ENCODE results near the gene LRP1. TPM values are rescaled to one million over a fixed set of nuclear protein-coding genes. Genes with fewer than 3 reads are reported as not detected.

The LRP1 gene
- total RNA-seq, 1 donor from 2014 or later: 62.7 TPM

- H3K27ac Mint-ChIP-seq (ENCODE audit: unreplicated experiment): peak overlapping the region; percentile 81
- no peaks in the 10 kb centered on the region for H3K9me3 Mint-ChIP-seq
- no peak for TF ChIP-seq CTCF (conservative IDR thresholded peaks at IDR 0.05)
- DNase-seq (ENCODE audit: low read depth, low spot score): no peak
- no peaks in the 10 kb centered on the region for H3K27me3 Mint-ChIP-seq (ENCODE audit: low read depth)
- H3K36me3 Mint-ChIP-seq (ENCODE audit: low read depth): peaks cover 2% of the 10 kb centered on the region
- H3K4me1 Mint-ChIP-seq: peaks cover 17% of the 10 kb centered on the region
- H3K4me3 Mint-ChIP-seq: no peak overlapping the region
Measured at GRCh38 chr12:57101892-57102695, 26.2 kb upstream of the LRP1 start.

DNA sequence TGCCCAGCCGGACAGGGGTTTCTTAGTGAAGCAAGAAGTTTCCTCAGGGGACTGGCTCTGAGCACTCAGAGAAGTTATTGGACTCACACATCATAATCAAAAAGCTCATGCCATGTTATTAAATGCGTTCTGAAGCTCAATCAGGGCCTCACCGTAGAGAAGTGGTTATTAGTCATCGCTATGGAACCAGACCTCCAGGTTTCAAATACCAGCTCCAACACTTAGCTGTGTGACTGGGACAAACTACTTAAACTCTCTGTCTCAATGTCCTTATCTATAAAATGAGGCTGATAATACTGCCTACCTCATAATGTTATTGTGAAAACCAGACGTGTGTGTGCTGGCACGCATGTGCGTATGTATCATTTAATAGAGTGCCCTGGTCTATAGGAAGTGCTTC, 24.4 kb upstream of the LRP1 start:
- H3K27ac Mint-ChIP-seq (ENCODE audit: unreplicated experiment): no peak overlapping the region
- H3K9me3 Mint-ChIP-seq: no peaks in the 10 kb centered on the region
- no peak for DNase-seq (ENCODE audit: low read depth, low spot score)
- H3K27me3 Mint-ChIP-seq (ENCODE audit: low read depth): no peaks in the 10 kb centered on the region
- H3K4me1 Mint-ChIP-seq: peaks cover 20% of the 10 kb centered on the region
- peaks cover 2% of the 10 kb centered on the region for H3K36me3 Mint-ChIP-seq (ENCODE audit: low read depth)
- H3K4me3 Mint-ChIP-seq: no peak overlapping the region
- no peak for TF ChIP-seq CTCF (conservative IDR thresholded peaks at IDR 0.05)

GRCh38 chr12:57104292-57104910, 23.9 kb upstream of the LRP1 start:
- Mint-ChIP-seq H3K27me3 (ENCODE audit: low read depth) (no peaks in the 10 kb centered on the region), H3K4me3 (no peak overlapping the region), H3K4me1 (peaks cover 22% of the 10 kb centered on the region), H3K27ac (ENCODE audit: unreplicated experiment) (peak overlapping the region; percentile 50), H3K36me3 (ENCODE audit: low read depth) (peaks cover under 1% of the 10 kb centered on the region), H3K9me3 (no peaks in the 10 kb centered on the region)
- no peak for TF ChIP-seq CTCF (conservative IDR thresholded peaks at IDR 0.05)
- DNase-seq (ENCODE audit: low read depth, low spot score): no peak

- peaks cover 30% of the 10 kb centered on the region for H3K4me1 Mint-ChIP-seq
- no peak for DNase-seq (ENCODE audit: low read depth, low spot score)
- H3K36me3 Mint-ChIP-seq (ENCODE audit: low read depth): no peaks in the 10 kb centered on the region
- H3K4me3 Mint-ChIP-seq: no peak overlapping the region
- no peaks in the 10 kb centered on the region for H3K9me3 Mint-ChIP-seq
- H3K27me3 Mint-ChIP-seq (ENCODE audit: low read depth): no peaks in the 10 kb centered on the region
- TF ChIP-seq CTCF (conservative IDR thresholded peaks at IDR 0.05): no peak
- H3K27ac Mint-ChIP-seq (ENCODE audit: unreplicated experiment): no peak overlapping the region
Measured at GRCh38 chr12:57105011-57105753, 23.1 kb upstream of the LRP1 start.

DNA sequence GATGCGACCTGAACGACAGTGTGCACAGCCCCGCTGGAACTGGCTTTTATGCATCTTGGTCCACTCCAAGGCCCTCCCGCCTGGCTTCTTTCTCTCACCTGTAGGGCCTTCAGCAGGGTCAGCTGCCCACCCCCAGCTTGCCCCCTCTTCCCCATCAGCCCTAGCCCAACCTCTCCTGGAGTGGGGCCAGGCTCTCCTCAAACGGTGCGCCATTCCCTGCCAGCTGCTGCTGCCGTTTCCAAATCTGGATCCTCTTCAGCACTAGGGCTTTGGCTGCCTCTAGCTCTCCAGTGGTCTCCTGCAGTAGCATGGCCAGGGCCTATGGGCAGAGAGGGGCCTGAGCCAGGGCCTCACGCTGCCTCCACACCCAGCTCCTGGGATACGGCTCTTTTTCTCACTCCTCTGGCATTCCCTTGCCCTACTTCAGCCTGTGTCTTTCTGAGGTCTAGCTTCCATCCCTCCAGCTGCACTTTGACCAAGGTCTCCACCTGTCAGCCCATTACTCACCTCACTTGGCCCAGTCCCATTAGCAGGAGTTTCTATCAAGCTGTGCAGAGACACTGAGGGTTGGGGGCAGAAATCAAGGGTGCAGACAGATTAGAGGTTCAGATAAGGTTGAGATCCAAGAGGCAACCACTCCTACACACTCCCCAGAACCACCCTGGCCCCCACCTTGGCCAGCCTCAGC, 22.1 kb upstream of the LRP1 start:
- Mint-ChIP-seq H3K4me1 (peaks cover 39% of the 10 kb centered on the region), H3K27me3 (ENCODE audit: low read depth) (no peaks in the 10 kb centered on the region), H3K4me3 (no peak overlapping the region), H3K27ac (ENCODE audit: unreplicated experiment) (no peak overlapping the region), H3K36me3 (ENCODE audit: low read depth) (no peaks in the 10 kb centered on the region), H3K9me3 (no peaks in the 10 kb centered on the region)
- DNase-seq (ENCODE audit: low read depth, low spot score): no peak
- no peak for TF ChIP-seq CTCF (conservative IDR thresholded peaks at IDR 0.05)

Data from neural crest cell (in vitro differentiated cells).